WERI-Rb-1 (cell line): ENCODE results near the gene AK4.
"Not testable (repeated sequence)": the region's sequence is repeated elsewhere in the genome, so short reads cannot be mapped to it uniquely, and the experiment has no call there.

Experiments used
- DNase-seq: peaks from one replicate; pipeline ENCODE4 v3.0.0-alpha.2; 2020
- H3K27ac ChIP-seq: fragments of 250-450 bp; sonication (Bioruptor Pico); 2 replicates; pipeline ENCODE4 v1.5.1; 2020; ENCODE audit warnings: mild to moderate bottlenecking, moderate library complexity
- H3K27me3 ChIP-seq: fragments of 250-450 bp; sonication (Bioruptor Pico); 2 replicates; pipeline ENCODE4 v1.5.1; 2021; ENCODE audit warnings: mild to moderate bottlenecking, low read depth, moderate library complexity; ENCODE audit not compliant: insufficient read depth, severe bottlenecking
- H3K36me3 ChIP-seq: fragments of 250-450 bp; sonication (Bioruptor Pico); 2 replicates; pipeline ENCODE4 v1.5.1; 2020; ENCODE audit warnings: mild to moderate bottlenecking, moderate library complexity
- H3K4me3 ChIP-seq: 2 replicates; pipeline ENCODE4 v1.5.1; 2011; ENCODE audit warnings: low read depth, mild to moderate bottlenecking, control low read depth, low read length
- H3K9me3 ChIP-seq: fragments of 250-450 bp; sonication (Bioruptor Pico); 2 replicates; pipeline ENCODE4 v1.5.1; 2021; ENCODE audit warnings: mild to moderate bottlenecking, moderate library complexity; ENCODE audit not compliant: severe bottlenecking
- CTCF ChIP-seq: IDR thresholded peaks from 2 replicates; pipeline ENCODE4 v1.5.1; 2011; ENCODE audit warnings: low read depth, mild to moderate bottlenecking, control low read depth, inconsistent platforms, low read length

AK4 gene

GRCh38 chr1:65148178-65148547 is at the start of gene AK4:
Gene AK4, plus strand, starts transcription at chr1:65148203. Its CDS starts 205 bp downstream, at chr1:65148408.
- Histone ChIP-seq H3K4me3 (peak within 1 kb of the TSS; percentile 54), H3K27ac (peak within 1 kb of the TSS; percentile 40; the same call in 1 of the 2 replicates)
- DNase-seq, H3K27me3 ChIP-seq, H3K36me3 ChIP-seq, H3K9me3 ChIP-seq: not testable (repeated sequence)

GRCh38 chr1:65103807-65104206 is 44.2 kb upstream of the AK4 start:
- TF ChIP-seq CTCF, result no peak
- Histone ChIP-seq H3K4me3 (no peak overlapping the region), H3K27ac (no peak overlapping the region), H3K36me3 (no peaks in the 10 kb centered on the region), H3K9me3 (no peaks in the 10 kb centered on the region), H3K27me3 (no peaks in the 10 kb centered on the region)
- no peak for DNase-seq

- H3K27me3 ChIP-seq, result no peaks in the 10 kb centered on the region
- H3K27ac ChIP-seq, result no peak overlapping the region
- H3K36me3 ChIP-seq, result no peaks in the 10 kb centered on the region
- no peak for DNase-seq
- no peak overlapping the region for H3K4me3 ChIP-seq
- no peaks in the 10 kb centered on the region for H3K9me3 ChIP-seq
- TF ChIP-seq CTCF, result no peak
These were observed 43.0 kb upstream of the AK4 start for GRCh38 chr1:65104854-65105534.

- Histone ChIP-seq H3K27me3 (no peaks in the 10 kb centered on the region), H3K27ac (no peak overlapping the region), H3K4me3 (no peak overlapping the region), H3K9me3 (no peaks in the 10 kb centered on the region), H3K36me3 (no peaks in the 10 kb centered on the region)
- DNase-seq, result no peak
- TF ChIP-seq CTCF, result no peak
These were observed 42.4 kb upstream of the AK4 start for GRCh38 chr1:65105596-65105995.

- no peak for DNase-seq
- Histone ChIP-seq H3K27me3 (no peaks in the 10 kb centered on the region), H3K36me3 (no peaks in the 10 kb centered on the region), H3K9me3 (no peaks in the 10 kb centered on the region), H3K27ac (no peak overlapping the region), H3K4me3 (no peak overlapping the region)
- no peak for TF ChIP-seq CTCF
These were observed 39.9 kb upstream of the AK4 start for GRCh38 chr1:65108025-65108642.

- Histone ChIP-seq H3K27ac (no peak overlapping the region), H3K36me3 (no peaks in the 10 kb centered on the region), H3K9me3 (no peaks in the 10 kb centered on the region), H3K27me3 (no peaks in the 10 kb centered on the region), H3K4me3 (no peak overlapping the region)
- no peak for TF ChIP-seq CTCF
- DNase-seq, result peak; percentile 15
These were observed 38.5 kb upstream of the AK4 start for GRCh38 chr1:65109487-65109886.
